Measurements from ENCODE around the gene MYOM1.

The MYOM1 gene

GRCh38 chr18:3236470-3236869 is 16.7 kb upstream of the MYOM1 start:
- no peak overlapping the region for H3K27ac ChIP-seq
- no peak for TF ChIP-seq CTCF (conservative IDR thresholded peaks at IDR 0.05)
- no peak for TF ChIP-seq ZFX (IDR thresholded peaks at IDR 0.05)

GRCh38 chr18:3235846-3236245 is 16.1 kb upstream of the MYOM1 start:
- H3K27ac ChIP-seq: no peak overlapping the region
- TF ChIP-seq CTCF (conservative IDR thresholded peaks at IDR 0.05): no peak
- no peak for TF ChIP-seq ZFX (IDR thresholded peaks at IDR 0.05)

GRCh38 chr18:3234457-3234856 is 14.7 kb upstream of the MYOM1 start:
- no peak overlapping the region for H3K27ac ChIP-seq
- TF ChIP-seq CTCF (conservative IDR thresholded peaks at IDR 0.05): no peak
- no peak for TF ChIP-seq ZFX (IDR thresholded peaks at IDR 0.05)

GRCh38 chr18:3233433-3234168 is 13.8 kb upstream of the MYOM1 start:
- TF ChIP-seq CTCF (conservative IDR thresholded peaks at IDR 0.05): no peak
- TF ChIP-seq ZFX (IDR thresholded peaks at IDR 0.05): no peak
- H3K27ac ChIP-seq: no peak overlapping the region

GRCh38 chr18:3233004-3233403 is 13.2 kb upstream of the MYOM1 start:
- no peak overlapping the region for H3K27ac ChIP-seq
- TF ChIP-seq CTCF (conservative IDR thresholded peaks at IDR 0.05): no peak

- H3K27ac ChIP-seq: no peak overlapping the region
- TF ChIP-seq ZFX (IDR thresholded peaks at IDR 0.05): no peak
- TF ChIP-seq CTCF (conservative IDR thresholded peaks at IDR 0.05): no peak
Measured at GRCh38 chr18:3230401-3231334, 10.9 kb upstream of the MYOM1 start.

GRCh38 chr18:3226048-3226447 is 6.3 kb upstream of the MYOM1 start:
- no peak for TF ChIP-seq ZFX (IDR thresholded peaks at IDR 0.05)
- no peak for TF ChIP-seq CTCF (conservative IDR thresholded peaks at IDR 0.05)
- H3K27ac ChIP-seq: no peak overlapping the region
